Lower leg skin (tissue), 4 donors: Measurements from ENCODE around the gene KRT83. TPM values are rescaled to one million over a fixed set of nuclear protein-coding genes. Genes with fewer than 3 reads are reported as not detected.

Experiments used
- DNase-seq, 2 donors: peaks; one replicate each; pipeline ENCODE4 v3.0.0-alpha.2; 2019; ENCODE audit warnings: low spot score in 2 of 2
- H3K4me3 ChIP-seq: fragments of 200-600 bp; sonication (generic); 2 replicates; pipeline ENCODE4 v1.5.1; 2017; ENCODE audit warnings: mild to moderate bottlenecking, low read depth; ENCODE audit not compliant: poor library complexity, severe bottlenecking
- POLR2A ChIP-seq, 2 donors: fragments of 450-650 bp; IDR thresholded peaks; one replicate each; pipeline ENCODE4 v1.6.1; 2016 to 2017; ENCODE audit warnings: antibody characterized with exemption in 2 of 2, mild to moderate bottlenecking in 1 of 2, moderate library complexity in 1 of 2
- WGBS, 2 donors: methylation state at CpG; one replicate each; pipeline ENCODE4 v1.1.5; 2018; 5-methylcytosine and 5-hydroxymethylcytosine counted together
- intact Hi-C: fragments of 100-400 bp; cut with DNase I; formaldehyde crosslinking; loops from one replicate; pipeline ENCODE4 v1.15.0; 2023; ENCODE audit warnings: low total_unique reads
- total RNA-seq, 4 donors: library from RNA; depleted of rRNA; stranded (reverse); fragments of >200 nt; gene quantifications; one replicate each; pipeline ENCODE4 v1.1.0, GENCODE V29; 2016
- TF ChIP-seq, protein P1 (sequence below), 3 donors: fragments of 450-650 bp; IDR thresholded peaks; one replicate each; pipeline ENCODE4 v1.5.1; 2016; ENCODE audit warnings: antibody characterized with exemption in 3 of 3, mild to moderate bottlenecking in 3 of 3, moderate library complexity in 2 of 3

Gene KRT83
- total RNA-seq, 4 donors from 2014 or later, result 2.1 to 34.7 TPM; not detected in 2

DNA sequence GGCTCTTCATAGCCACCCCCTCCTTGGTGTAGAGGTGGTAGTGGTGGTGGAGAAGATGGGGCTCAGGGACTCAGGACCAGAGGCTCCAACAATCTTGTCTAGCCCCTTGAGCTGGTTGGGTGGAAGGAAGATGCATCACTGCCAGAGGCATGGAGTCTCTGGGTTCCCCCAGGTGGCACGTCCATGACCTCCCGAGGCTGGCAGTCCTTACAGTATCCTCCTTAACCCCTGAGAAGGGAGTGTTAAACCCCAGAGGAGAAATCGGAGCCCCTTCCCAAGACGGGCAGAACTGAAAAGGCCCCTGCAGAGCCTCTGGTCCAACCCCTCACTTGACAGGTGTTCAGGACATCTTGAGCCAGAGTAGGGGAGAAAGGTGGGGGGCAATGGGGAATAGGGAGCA, 9.1 kb downstream of the KRT83 start:
- intact Hi-C loops, result no loop called here
- DNase-seq, result peak in 1 of 2 donors; percentile 75
- WGBS, 2 donors, result 81 to 86% methylated on average over 4 of the region's 4 CpGs
- TF ChIP-seq, protein P1, sequence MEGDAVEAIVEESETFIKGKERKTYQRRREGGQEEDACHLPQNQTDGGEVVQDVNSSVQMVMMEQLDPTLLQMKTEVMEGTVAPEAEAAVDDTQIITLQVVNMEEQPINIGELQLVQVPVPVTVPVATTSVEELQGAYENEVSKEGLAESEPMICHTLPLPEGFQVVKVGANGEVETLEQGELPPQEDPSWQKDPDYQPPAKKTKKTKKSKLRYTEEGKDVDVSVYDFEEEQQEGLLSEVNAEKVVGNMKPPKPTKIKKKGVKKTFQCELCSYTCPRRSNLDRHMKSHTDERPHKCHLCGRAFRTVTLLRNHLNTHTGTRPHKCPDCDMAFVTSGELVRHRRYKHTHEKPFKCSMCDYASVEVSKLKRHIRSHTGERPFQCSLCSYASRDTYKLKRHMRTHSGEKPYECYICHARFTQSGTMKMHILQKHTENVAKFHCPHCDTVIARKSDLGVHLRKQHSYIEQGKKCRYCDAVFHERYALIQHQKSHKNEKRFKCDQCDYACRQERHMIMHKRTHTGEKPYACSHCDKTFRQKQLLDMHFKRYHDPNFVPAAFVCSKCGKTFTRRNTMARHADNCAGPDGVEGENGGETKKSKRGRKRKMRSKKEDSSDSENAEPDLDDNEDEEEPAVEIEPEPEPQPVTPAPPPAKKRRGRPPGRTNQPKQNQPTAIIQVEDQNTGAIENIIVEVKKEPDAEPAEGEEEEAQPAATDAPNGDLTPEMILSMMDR (IDR thresholded peaks at IDR 0.05), result no peak
- H3K4me3 ChIP-seq, result no peak overlapping the region

DNA sequence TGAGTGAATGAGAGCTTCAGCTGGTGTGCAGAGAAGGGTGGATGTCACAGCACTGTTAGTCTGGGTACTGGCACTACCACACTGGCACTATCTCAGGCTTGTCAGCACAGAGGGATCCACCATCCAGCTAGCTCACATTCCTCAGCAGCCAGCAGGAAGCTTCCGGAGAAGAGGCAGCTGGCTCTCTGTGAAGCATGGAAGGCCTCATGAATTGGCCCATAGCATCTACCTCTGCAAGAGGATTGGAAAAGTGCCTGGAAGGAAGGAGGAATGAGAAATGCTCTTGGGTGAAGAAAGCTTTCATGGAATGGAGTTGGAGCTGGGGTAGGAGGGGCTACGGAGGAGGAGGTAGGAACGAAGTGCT, 9.9 kb downstream of the KRT83 start:
- intact Hi-C loops, result no loop called here
- DNase-seq, result peak in 1 of 2 donors; percentile 39
- WGBS, 2 donors, result 78 to 89% methylated on average over 3 of the region's 3 CpGs
- no peak for TF ChIP-seq POLR2A (IDR thresholded peaks at IDR 0.05)
- TF ChIP-seq, protein P1 (IDR thresholded peaks at IDR 0.05), result no peak
- no peak overlapping the region for H3K4me3 ChIP-seq

DNA sequence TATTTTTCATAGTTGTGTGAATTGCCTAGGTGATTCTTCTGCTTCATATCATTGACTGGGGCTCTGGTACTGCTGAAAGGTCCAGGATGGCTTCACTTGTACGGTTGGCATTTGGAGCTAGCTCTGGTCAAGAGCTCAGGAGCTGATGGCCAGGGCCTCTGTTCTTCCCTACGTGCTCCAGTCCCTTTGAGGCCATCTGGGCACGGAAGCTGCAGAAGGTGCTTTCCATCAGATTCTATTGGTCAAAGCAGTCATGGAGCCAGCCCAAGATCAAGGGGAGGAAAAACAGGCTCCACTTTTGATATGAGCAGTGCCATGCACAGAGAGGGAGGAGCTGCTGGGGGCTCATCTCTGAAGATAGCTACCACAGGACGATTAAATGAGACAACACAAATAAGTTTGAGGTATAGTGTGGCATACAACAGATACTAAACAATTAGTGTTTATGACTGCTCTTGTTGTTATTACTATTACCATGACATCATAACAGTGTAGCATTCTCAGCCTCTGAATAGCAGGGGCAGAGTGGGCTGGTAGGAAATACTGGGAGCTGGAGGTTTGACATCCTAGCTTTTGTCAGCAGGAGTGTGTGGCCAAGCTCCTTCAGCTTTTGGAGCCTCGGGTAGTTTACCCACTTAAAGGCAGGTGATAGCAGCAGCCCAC, 10.4 kb downstream of the KRT83 start:
- H3K4me3 ChIP-seq, result no peak overlapping the region
- WGBS, 2 donors, result 80 to 86% methylated on average over 5 of the region's 5 CpGs
- peak in 1 of 2 donors; percentile 72 for DNase-seq
- no peak for TF ChIP-seq POLR2A (IDR thresholded peaks at IDR 0.05)
- TF ChIP-seq, protein P1 (IDR thresholded peaks at IDR 0.05), result no peak
- intact Hi-C loops, result no loop called here

DNA sequence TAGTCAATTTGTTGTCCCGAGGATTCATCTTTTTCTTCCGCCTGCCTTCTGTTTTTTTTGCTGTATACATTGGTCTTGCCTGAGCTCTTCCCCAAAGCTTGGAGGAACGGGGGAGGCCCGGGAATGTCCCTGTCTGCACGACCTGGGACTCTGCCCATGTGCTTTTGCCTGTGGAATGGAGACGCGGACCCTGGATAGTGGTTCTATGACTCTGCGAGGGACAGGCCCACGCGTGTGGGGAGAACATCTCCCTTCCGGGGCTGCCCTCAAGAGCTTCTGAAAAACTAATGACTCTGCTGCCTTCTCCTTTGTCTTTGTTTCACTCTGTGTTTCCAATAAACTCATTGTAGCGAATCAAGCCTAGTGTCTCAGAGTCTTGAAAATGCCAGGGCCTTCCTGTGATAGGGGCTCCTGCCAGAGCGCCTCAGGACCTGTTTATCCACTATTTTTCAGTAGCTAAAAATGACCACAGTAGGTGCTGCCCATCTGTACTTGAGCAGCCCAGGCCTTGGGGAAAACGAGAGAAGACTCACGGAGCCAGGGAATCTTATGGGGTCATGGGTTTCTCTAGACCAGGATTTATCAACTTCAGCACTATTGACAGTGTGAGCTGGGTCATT, 12.3 kb downstream of the KRT83 start:
- H3K4me3 ChIP-seq, result no peak overlapping the region
- peak in 1 of 2 donors; percentile 72 for DNase-seq
- intact Hi-C loops, result no loop called here
- TF ChIP-seq, protein P1 (IDR thresholded peaks at IDR 0.05), result no peak
- no peak for TF ChIP-seq POLR2A (IDR thresholded peaks at IDR 0.05)
- 53 to 57% methylated on average over 15 of the region's 15 CpGs for WGBS, 2 donors

DNA sequence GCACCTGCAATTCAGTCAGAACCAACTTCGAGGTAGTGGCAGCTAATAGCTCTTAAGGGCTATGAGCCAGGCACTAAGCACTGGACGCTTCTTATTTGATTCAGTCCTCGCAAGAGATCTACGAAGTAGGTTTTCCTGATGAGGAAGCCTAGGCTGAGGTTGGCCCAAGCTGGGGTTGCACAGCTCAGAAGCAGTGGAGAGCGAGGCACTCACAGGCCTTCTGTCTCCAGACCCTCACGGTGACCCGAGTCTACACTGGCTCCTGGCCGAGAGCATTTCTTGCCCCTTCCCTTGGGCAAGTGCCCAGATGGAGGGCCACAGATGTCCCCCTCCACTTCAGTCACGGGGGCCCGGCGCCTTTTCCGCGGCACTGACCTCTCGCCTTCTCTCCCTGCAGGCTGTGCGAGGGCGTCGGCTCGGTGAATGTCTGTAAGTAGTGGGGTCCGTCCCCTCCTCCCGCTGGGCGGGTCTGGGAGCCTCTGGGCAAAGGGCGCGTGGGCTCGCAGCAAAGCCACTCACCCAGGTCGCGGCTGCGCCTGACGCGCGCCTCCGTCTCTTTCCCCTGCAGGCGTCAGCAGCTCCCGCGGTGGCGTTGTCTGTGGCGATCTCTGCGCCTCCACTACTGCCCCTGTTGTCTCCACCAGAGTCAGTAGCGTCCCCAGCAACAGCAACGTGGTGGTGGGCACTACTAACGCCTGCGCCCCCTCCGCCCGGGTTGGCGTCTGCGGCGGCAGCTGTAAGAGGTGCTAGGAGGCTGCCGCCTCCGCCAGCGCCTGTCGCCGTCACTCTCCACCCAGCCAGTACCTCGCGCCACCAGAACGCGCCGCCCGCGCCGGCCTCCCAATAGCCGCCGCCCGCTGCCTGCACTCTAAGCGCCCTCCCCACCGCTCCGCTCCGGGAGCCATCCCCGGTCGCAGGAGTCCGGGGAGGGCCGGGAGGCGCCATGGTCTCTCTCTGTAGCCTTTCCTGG, 13.1 kb downstream of the KRT83 start:
- TF ChIP-seq POLR2A (IDR thresholded peaks at IDR 0.05), result no peak
- TF ChIP-seq, protein P1 (IDR thresholded peaks at IDR 0.05), result no peak
- intact Hi-C loops, result no loop called here
- H3K4me3 ChIP-seq, result no peak overlapping the region
- peak in 1 of 2 donors; percentile 94 for DNase-seq
- WGBS, 2 donors, result 10 to 11% methylated on average over 53 to 67 of the region's 71 CpGs
